ENCODE data around the gene EFHD1. TPM values are rescaled to one million over a fixed set of nuclear protein-coding genes. Genes with fewer than 3 reads are reported as not detected.
A peak's percentile ranks its signal among the peaks of the same experiment; 100 is the strongest.

EFHD1 gene
- total and polyA plus RNA-seq, 9 of the 15 experiments (the other 6 are each of a cell fraction or from before 2014, with no cell fraction given), result 0.66 to 9.1 (median 2.0) TPM

- TF ChIP-seq SFPQ (IDR thresholded peaks at IDR 0.05; ENCODE audit: low read depth, low read length), result no peak
- no peak for TF ChIP-seq SMARCE1 (IDR thresholded peaks at IDR 0.05)
- TF ChIP-seq MAFG (tag; conservative IDR thresholded peaks at IDR 0.05), result no peak
- TF ChIP-seq ZBTB9 (CRISPR knock-in tag; IDR thresholded peaks at IDR 0.05), result no peak
- TF ChIP-seq FOXA3 (CRISPR knock-in tag; conservative IDR thresholded peaks at IDR 0.05 in 1 of 2, IDR thresholded peaks at IDR 0.05 in 1 of 2), result peak in 1 of 2 experiments; percentile 71; a peak in 1 of 4 replicates
- no peak for TF ChIP-seq ZNF764 (CRISPR knock-in tag; IDR thresholded peaks at IDR 0.05; ENCODE audit: low read depth)
- no peak for TF ChIP-seq SNAPC5 (CRISPR knock-in tag; IDR thresholded peaks at IDR 0.05)
- TF ChIP-seq ZFP91 (CRISPR knock-in tag; IDR thresholded peaks at IDR 0.05), result no peak
- no peak for TF ChIP-seq SREBF2 (CRISPR knock-in tag; IDR thresholded peaks at IDR 0.05)
- no peak for TF ChIP-seq HSF4 (CRISPR knock-in tag; IDR thresholded peaks at IDR 0.05; ENCODE audit: borderline replicate concordance)
- TF ChIP-seq GABPB2 (CRISPR knock-in tag; conservative IDR thresholded peaks at IDR 0.05), result no peak
- no peak for TF ChIP-seq HNRNPUL1 (IDR thresholded peaks at IDR 0.05; ENCODE audit: low read length)
- no peak for TF ChIP-seq ELK1 (CRISPR knock-in tag; IDR thresholded peaks at IDR 0.05)
- TF ChIP-seq CC2D1A (IDR thresholded peaks at IDR 0.05), result no peak
- no peak for TF ChIP-seq SPI1 (IDR thresholded peaks at IDR 0.05; ENCODE audit: borderline replicate concordance, low read depth, low read length)
- TF ChIP-seq ZNF586 (CRISPR knock-in tag; conservative IDR thresholded peaks at IDR 0.05), result no peak
- TF ChIP-seq PHB2 (IDR thresholded peaks at IDR 0.05; ENCODE audit: low read depth), result no peak
- no peak; a peak in 1 of 4 replicates for TF ChIP-seq UBTF (IDR thresholded peaks at IDR 0.05; ENCODE audit: borderline replicate concordance in 1 of 2, low read depth in 2 of 2, low read length in 2 of 2)
- no peak for TF ChIP-seq ZFP36 (IDR thresholded peaks at IDR 0.05; ENCODE audit: low read depth, low read length, partially characterized antibody)
These were observed 63.8 kb downstream of the EFHD1 start, which contains the start of gene GIGYF2 (continued) for GRCh38 chr2:232697059-232697806.

All from K562 (cell line).